Medulla oblongata (tissue), 1 donor: ENCODE results near the gene SUMO4.
"Not testable (repeated sequence)": the region's sequence is repeated elsewhere in the genome, so short reads cannot be mapped to it uniquely, and the experiment has no call there.

Experiments used
- DNase-seq: peaks from one replicate; pipeline ENCODE4 v3.0.0-alpha.2; 2015; ENCODE audit errors: extremely low spot score

SUMO4 gene

DNA sequence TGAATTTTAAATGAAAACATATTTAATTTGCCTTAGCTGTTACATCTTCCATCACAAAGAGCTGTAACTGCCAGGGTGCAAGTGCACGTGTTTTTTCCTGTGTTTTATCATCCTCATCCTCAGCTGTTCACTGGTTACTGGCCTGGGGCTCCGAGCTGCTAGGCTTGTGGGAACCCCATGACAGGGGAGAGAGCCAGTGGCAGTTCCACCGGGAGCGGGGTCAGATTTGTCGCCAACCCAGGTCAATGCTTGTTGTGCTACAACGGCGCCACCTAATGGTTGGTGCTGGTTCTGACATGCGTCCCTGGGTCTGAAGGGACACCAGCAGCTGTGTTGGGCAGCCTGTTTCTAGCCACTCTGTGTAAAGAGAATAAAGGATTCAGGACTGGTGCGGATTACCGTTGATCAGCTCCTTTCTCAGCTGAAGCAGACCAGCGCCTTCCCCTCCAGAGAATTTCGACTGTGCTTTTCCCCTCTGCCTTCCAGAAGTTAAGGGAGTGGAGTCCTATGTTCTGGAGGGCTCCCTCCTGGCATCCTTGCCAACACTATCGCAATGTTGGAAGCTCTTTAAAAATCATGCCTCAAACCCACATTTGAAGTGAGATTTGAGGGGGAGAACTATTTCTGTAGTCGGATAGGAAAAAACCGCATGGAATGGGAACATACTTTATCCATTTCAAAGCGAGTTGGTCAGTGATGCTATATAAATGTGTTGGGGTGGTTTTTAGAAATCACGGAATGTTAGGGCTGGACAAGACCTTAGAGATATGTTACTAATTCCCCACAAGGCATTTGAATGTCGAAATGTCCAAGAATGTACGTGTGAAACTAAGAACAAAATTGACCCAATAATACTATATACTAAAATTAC is 32.1 kb downstream of the SUMO4 start:
- peak; percentile 97 for DNase-seq

GRCh38 chr6:149433405-149433804 is 33.3 kb downstream of the SUMO4 start:
- DNase-seq, result no peak

DNA sequence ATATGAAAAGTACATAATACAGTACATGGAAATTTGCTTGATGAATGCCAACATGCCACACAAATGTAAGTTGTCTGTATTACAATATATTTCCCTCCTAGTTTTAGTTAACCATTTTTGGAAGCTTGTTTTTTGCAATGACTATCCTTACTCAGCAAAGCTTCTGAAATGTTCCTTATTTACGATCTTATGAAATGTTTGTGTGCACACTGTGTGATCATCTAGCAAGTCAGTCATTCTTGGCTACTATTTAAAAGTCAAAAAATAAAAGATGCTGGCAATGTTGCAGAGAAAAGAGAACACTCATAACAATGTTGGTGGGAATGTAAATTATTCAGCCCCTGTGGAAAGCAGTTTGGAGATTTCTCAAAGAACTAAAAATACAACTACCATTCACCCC is 33.8 kb downstream of the SUMO4 start:
- no peak for DNase-seq

GRCh38 chr6:149435919-149436586 is 36.0 kb downstream of the SUMO4 start:
- DNase-seq, result no peak

GRCh38 chr6:149436647-149437046 is 36.6 kb downstream of the SUMO4 start:
- DNase-seq, result no peak

DNA sequence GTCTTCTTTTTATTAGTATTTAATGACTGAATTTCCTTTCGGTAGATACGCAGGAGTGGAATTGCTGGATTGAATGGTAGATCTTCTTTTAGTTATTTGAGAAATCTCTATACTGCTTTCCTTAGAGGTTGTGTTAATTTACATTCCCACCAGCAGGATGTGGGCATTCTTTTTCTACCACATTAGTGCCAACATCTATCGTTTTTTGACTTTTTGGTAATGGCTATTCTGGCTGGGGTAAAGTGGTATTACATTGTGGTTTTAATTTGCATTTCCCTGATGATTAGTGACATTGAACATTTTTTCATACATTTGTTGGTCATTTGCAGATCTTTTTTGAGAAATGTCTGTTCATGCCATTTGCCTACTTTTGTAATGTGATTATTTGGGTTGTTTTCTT is 37.1 kb downstream of the SUMO4 start:
- DNase-seq, result no peak

DNA sequence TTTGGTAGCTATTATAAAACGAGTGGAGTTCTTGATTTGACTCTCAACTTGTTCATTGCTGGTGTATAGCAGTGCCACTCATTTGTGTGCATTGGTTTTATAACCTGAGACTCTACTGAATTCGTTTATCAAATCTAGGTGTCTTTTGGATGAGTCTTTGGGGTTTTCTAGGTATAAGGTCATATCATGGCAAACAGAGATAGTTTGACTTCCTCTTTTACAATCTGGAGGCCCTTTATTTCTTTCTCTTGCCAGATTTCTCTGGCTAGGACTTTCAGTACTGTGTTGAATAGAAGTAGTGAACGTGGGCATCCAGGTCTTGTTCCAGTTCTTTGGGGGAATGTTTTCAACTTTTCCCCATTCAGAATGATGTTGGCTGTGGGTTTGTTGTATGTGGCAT is 38.8 kb downstream of the SUMO4 start:
- DNase-seq, result no peak

- no peak for DNase-seq
Measured at GRCh38 chr6:149439626-149440025, 39.6 kb downstream of the SUMO4 start.

DNA sequence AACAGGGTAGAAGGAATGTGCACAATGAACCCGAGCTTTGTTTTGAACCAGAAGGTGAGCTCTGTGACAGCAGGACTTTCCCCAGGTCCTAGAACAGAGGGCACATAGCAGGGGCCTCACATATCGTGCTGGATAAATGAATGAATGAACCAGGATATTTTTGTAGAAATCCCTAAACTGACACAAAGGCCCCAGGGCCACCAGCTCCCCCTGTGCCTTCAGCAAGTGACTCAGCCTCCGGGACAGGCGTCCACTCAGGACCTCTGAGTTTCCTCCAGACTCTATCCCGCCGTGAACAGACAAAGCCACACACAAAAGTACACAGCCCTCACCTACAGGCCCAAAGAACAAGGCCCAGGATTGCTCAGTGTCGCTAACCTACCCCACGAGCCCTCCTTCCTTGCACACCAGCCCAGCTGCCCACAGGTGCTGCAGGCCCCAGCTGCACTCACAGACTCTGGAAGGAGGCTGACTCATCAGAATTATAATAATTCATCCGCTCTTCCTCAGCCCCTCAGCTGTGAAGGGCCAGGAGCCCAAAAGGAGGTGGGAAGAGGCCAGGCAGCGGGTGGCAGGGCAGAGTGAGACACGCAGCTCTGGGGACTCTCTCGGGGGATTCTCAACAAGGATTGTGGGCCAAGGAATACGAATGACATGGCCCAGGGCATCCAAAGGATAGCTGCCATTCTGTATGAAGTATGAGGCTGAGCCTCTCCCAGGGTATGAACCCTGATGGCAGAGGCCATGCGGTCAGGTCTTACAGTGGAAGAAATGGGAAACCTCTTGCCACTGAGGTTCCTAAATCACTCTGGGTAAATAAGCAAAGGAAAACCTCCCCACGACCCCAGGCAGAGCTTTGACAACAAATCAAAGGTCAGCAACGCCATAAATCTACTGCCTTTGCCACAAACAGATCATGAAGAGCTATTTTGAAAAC is 40.9 kb downstream of the SUMO4 start:
- no peak for DNase-seq

GRCh38 chr6:149441740-149442139 is 41.7 kb downstream of the SUMO4 start:
- no peak for DNase-seq

DNA sequence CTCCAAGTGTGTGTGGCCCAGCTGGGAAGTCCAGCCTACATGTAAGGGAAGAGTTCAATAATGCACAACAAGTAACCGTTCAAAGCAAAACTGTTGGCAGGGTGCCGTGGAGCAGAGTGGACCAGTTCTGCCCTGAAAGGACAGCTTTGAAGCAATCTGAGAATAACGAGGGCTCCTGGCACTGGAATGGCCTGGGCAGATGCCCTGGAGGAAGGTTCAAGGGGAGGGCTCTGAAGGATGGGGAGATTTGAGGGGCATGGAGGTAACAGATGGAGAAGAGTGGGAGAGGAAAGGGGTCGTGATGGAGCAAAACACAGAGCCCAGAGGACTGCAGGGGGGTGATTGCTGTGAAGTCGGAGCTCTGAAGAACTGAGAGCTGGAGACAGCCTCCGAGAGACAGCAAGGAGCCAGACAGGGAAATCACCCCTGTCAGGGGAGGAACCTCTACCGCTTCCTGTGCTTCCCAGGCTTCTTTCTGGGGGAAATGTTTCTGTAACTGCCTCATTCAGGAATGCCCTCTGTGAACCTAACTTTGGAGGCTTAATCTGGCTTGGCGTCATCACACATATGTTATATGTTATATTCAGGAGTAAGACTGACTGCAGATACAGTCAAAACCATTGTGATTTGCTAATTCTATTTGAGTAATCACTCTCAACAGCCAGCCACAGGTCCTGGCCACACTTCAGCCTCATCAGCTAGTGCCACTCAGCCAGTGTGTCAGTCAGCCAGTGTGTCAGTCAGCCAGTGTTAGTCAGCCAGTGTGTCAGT is 43.5 kb downstream of the SUMO4 start:
- DNase-seq, result peak; percentile 67

- DNase-seq, result not testable (repeated sequence)
Measured at GRCh38 chr6:149444360-149445094, 44.5 kb downstream of the SUMO4 start.

- DNase-seq, result no peak
Measured at GRCh38 chr6:149445095-149445466, 45.0 kb downstream of the SUMO4 start.

DNA sequence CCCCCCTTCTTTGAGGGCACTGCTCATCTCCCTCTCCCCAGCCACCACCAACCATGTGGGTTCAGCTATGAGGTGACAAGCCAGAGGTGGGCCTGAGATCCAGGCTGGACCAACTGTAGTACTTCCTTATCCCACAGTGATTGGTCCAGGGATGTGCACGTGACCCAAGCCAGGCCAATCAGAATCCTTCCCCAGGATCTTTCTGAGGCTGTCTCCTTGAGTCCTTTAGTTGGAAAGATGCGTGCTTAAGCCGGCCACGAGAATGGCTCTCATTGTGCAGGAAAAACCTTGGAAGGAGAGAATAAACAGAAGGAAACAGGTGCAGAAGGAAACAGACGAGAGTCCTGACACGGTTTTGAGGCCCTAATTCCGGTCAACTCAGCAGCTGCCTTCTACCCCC is 45.5 kb downstream of the SUMO4 start:
- no peak for DNase-seq

GRCh38 chr6:149446791-149447376 is 46.8 kb downstream of the SUMO4 start:
- no peak for DNase-seq

DNA sequence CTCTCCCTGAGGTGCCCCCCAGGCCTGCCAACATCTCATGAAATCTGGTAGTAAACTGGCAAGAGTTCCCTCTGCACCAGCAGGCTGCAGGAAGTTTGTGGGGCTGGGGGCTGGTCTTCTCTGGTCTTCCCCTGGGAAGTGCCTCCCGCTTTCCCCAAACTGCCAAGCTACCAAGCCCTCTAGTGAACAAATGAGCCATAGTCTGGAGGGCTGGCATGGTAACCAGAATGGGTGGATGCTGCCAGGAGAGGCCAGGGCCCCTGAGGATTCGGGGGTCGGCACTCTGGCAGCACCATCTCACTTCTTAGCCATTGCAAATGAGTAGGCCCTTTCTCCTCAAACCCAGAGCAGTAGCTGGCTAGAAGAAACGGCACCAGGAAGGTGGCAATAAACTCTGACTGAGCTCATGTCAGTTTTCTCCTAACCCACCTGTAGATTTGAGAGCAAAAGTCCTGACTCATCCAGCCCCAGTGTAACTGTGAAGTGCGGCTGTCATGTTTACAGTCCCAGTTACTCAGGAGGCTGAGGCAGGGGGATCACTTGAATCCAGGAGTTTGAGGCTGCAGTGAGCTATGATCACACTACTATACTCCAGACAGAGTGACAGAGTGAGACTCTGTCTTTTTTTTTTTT is 48.9 kb downstream of the SUMO4 start:
- no peak for DNase-seq

- no peak for DNase-seq
Measured at GRCh38 chr6:149449831-149450678, 50.0 kb downstream of the SUMO4 start.
